Central memory CD8-positive, alpha-beta T cell (primary cell): ENCODE data around the gene PCSK2.

Experiments used
- ATAC-seq: fragments of 150-1000 bp; cut with Tn5 transposase; replicated peaks from 2 replicates; pipeline ENCODE4 v1.10.0; 2022; ENCODE audit warnings: mild to moderate bottlenecking, moderate FRiP score, moderate number of reproducible peaks; ENCODE audit not compliant: poor library complexity, severe bottlenecking; ENCODE audit errors: extremely low read depth
- DNase-seq, 2 donors: peaks; one replicate each; pipeline ENCODE4 v3.0.0; 2021; ENCODE audit warnings: low spot score in 2 of 2
- H3K27ac Mint-ChIP-seq: one replicate; pipeline ENCODE4 v1.8.0; 2022; ENCODE audit warnings: low read depth, mild to moderate bottlenecking, moderate library complexity, mixed read lengths
- H3K27me3 Mint-ChIP-seq: one replicate; pipeline ENCODE4 v1.8.0; 2022; ENCODE audit warnings: mixed read lengths
- H3K36me3 Mint-ChIP-seq: one replicate; pipeline ENCODE4 v1.8.0; 2022; ENCODE audit warnings: mild to moderate bottlenecking, moderate library complexity, mixed read lengths; ENCODE audit not compliant: insufficient read depth
- H3K4me1 Mint-ChIP-seq: one replicate; pipeline ENCODE4 v1.8.0; 2022; ENCODE audit warnings: mixed read lengths
- H3K4me3 Mint-ChIP-seq: one replicate; pipeline ENCODE4 v1.8.0; 2022; ENCODE audit warnings: mild to moderate bottlenecking, moderate library complexity, mixed read lengths
- H3K9me3 Mint-ChIP-seq: one replicate; pipeline ENCODE4 v1.8.0; 2022; ENCODE audit warnings: mixed read lengths

PCSK2 gene

GRCh38 chr20:17448071-17448470 is 221.2 kb downstream of the PCSK2 start:
- Mint-ChIP-seq H3K27ac (no peak overlapping the region), H3K4me1 (no peaks in the 10 kb centered on the region), H3K27me3 (peaks cover 54% of the 10 kb centered on the region), H3K4me3 (no peak overlapping the region), H3K36me3 (peaks cover 1% of the 10 kb centered on the region), H3K9me3 (no peaks in the 10 kb centered on the region)
- no peak for ATAC-seq
- DNase-seq: no peak

GRCh38 chr20:17449031-17449430 is 222.2 kb downstream of the PCSK2 start:
- H3K36me3 Mint-ChIP-seq: peaks cover 1% of the 10 kb centered on the region
- no peak overlapping the region for H3K4me3 Mint-ChIP-seq
- peaks cover 52% of the 10 kb centered on the region for H3K27me3 Mint-ChIP-seq
- H3K27ac Mint-ChIP-seq: no peak overlapping the region
- no peaks in the 10 kb centered on the region for H3K4me1 Mint-ChIP-seq
- no peak for DNase-seq
- ATAC-seq: no peak
- no peaks in the 10 kb centered on the region for H3K9me3 Mint-ChIP-seq

GRCh38 chr20:17452441-17452840 is 225.6 kb downstream of the PCSK2 start:
- Mint-ChIP-seq H3K27ac (no peak overlapping the region), H3K36me3 (peaks cover 1% of the 10 kb centered on the region), H3K27me3 (peaks cover 67% of the 10 kb centered on the region), H3K9me3 (no peaks in the 10 kb centered on the region), H3K4me1 (no peaks in the 10 kb centered on the region), H3K4me3 (no peak overlapping the region)
- ATAC-seq (no peak), DNase-seq (no peak)

- ATAC-seq (no peak), DNase-seq (no peak)
- Mint-ChIP-seq H3K36me3 (no peaks in the 10 kb centered on the region), H3K27ac (no peak overlapping the region), H3K27me3 (peaks cover 76% of the 10 kb centered on the region), H3K4me1 (no peaks in the 10 kb centered on the region), H3K9me3 (no peaks in the 10 kb centered on the region), H3K4me3 (no peak overlapping the region)
Observed at GRCh38 chr20:17453592-17453991, 226.8 kb downstream of the PCSK2 start.

GRCh38 chr20:17456279-17456678 is 229.4 kb downstream of the PCSK2 start:
- Mint-ChIP-seq H3K4me3 (no peak overlapping the region), H3K9me3 (no peaks in the 10 kb centered on the region), H3K4me1 (peaks cover 7% of the 10 kb centered on the region), H3K27ac (no peak overlapping the region), H3K27me3 (peaks cover 65% of the 10 kb centered on the region), H3K36me3 (no peaks in the 10 kb centered on the region)
- DNase-seq: no peak
- ATAC-seq: no peak

GRCh38 chr20:17457079-17457478 is 230.2 kb downstream of the PCSK2 start:
- no peaks in the 10 kb centered on the region for H3K9me3 Mint-ChIP-seq
- H3K4me3 Mint-ChIP-seq: no peak overlapping the region
- no peaks in the 10 kb centered on the region for H3K36me3 Mint-ChIP-seq
- H3K27ac Mint-ChIP-seq: no peak overlapping the region
- peaks cover 57% of the 10 kb centered on the region for H3K27me3 Mint-ChIP-seq
- peaks cover 7% of the 10 kb centered on the region for H3K4me1 Mint-ChIP-seq
- ATAC-seq (no peak), DNase-seq (no peak)

GRCh38 chr20:17457588-17458190 is 230.8 kb downstream of the PCSK2 start:
- peaks cover 51% of the 10 kb centered on the region for H3K27me3 Mint-ChIP-seq
- H3K27ac Mint-ChIP-seq: no peak overlapping the region

GRCh38 chr20:17460119-17460518 is 233.3 kb downstream of the PCSK2 start:
- no peaks in the 10 kb centered on the region for H3K36me3 Mint-ChIP-seq

More at GRCh38 chr20:17457588-17458190, 230.8 kb downstream of the PCSK2 start:
- Mint-ChIP-seq H3K36me3 (no peaks in the 10 kb centered on the region), H3K4me3 (no peak overlapping the region), H3K4me1 (peaks cover 7% of the 10 kb centered on the region), H3K9me3 (no peaks in the 10 kb centered on the region)
- no peak for DNase-seq
- no peak for ATAC-seq

GRCh38 chr20:17461941-17462340 is 235.1 kb downstream of the PCSK2 start:
- ATAC-seq (no peak), DNase-seq (no peak)
- H3K27me3 Mint-ChIP-seq: peaks cover 12% of the 10 kb centered on the region
- H3K4me3 Mint-ChIP-seq: no peak overlapping the region
- H3K9me3 Mint-ChIP-seq: no peaks in the 10 kb centered on the region
- no peaks in the 10 kb centered on the region for H3K36me3 Mint-ChIP-seq
- no peak overlapping the region for H3K27ac Mint-ChIP-seq
- H3K4me1 Mint-ChIP-seq: peaks cover 7% of the 10 kb centered on the region

More at GRCh38 chr20:17460119-17460518, 233.3 kb downstream of the PCSK2 start:
- H3K27ac Mint-ChIP-seq: peak overlapping the region; percentile 81
- no peaks in the 10 kb centered on the region for H3K9me3 Mint-ChIP-seq
- H3K27me3 Mint-ChIP-seq: peaks cover 30% of the 10 kb centered on the region
- ATAC-seq (no peak), DNase-seq (no peak)
- H3K4me3 Mint-ChIP-seq: no peak overlapping the region
- peaks cover 7% of the 10 kb centered on the region for H3K4me1 Mint-ChIP-seq

- ATAC-seq: no peak
- Mint-ChIP-seq H3K36me3 (no peaks in the 10 kb centered on the region), H3K9me3 (no peaks in the 10 kb centered on the region), H3K27ac (no peak overlapping the region), H3K4me1 (peaks cover 7% of the 10 kb centered on the region), H3K4me3 (no peak overlapping the region), H3K27me3 (no peaks in the 10 kb centered on the region)
- no peak for DNase-seq
Observed at GRCh38 chr20:17463711-17464110, 236.9 kb downstream of the PCSK2 start.

- peaks cover 1% of the 10 kb centered on the region for H3K4me1 Mint-ChIP-seq
- H3K4me3 Mint-ChIP-seq: no peak overlapping the region
- ATAC-seq (no peak), DNase-seq (no peak)
- no peaks in the 10 kb centered on the region for H3K36me3 Mint-ChIP-seq
- H3K27ac Mint-ChIP-seq: no peak overlapping the region
- H3K27me3 Mint-ChIP-seq: no peaks in the 10 kb centered on the region
- H3K9me3 Mint-ChIP-seq: no peaks in the 10 kb centered on the region
Observed at GRCh38 chr20:17465236-17465635, 238.4 kb downstream of the PCSK2 start.

GRCh38 chr20:17466641-17467040 is 239.8 kb downstream of the PCSK2 start:
- H3K36me3 Mint-ChIP-seq: no peaks in the 10 kb centered on the region
- peaks cover 10% of the 10 kb centered on the region for H3K27me3 Mint-ChIP-seq
- no peak overlapping the region for H3K4me3 Mint-ChIP-seq
- H3K9me3 Mint-ChIP-seq: no peaks in the 10 kb centered on the region
- H3K4me1 Mint-ChIP-seq: no peaks in the 10 kb centered on the region
- DNase-seq: no peak
- no peak for ATAC-seq
- H3K27ac Mint-ChIP-seq: no peak overlapping the region

- Mint-ChIP-seq H3K36me3 (no peaks in the 10 kb centered on the region), H3K4me3 (no peak overlapping the region)
- ATAC-seq: no peak
Observed at GRCh38 chr20:17467120-17467655, 240.3 kb downstream of the PCSK2 start.

More at GRCh38 chr20:17467120-17467655, 240.3 kb downstream of the PCSK2 start:
- H3K4me1 Mint-ChIP-seq: no peaks in the 10 kb centered on the region
- no peaks in the 10 kb centered on the region for H3K9me3 Mint-ChIP-seq
- H3K27ac Mint-ChIP-seq: no peak overlapping the region
- DNase-seq: no peak
- H3K27me3 Mint-ChIP-seq: peaks cover 10% of the 10 kb centered on the region
